Measurements from ENCODE around the gene GIT2. TPM values are rescaled to one million over a fixed set of nuclear protein-coding genes. Genes with fewer than 3 reads are reported as not detected.

The GIT2 gene
- total and polyA plus RNA-seq, 2 of the 13 experiments (the other 11 are each of a cell fraction or from before 2014, with no cell fraction given): 18.4 to 19.8 TPM

- H3K27me3 ChIP-seq (ENCODE audit: control insufficient read depth in 1 of 2, insufficient read depth in 2 of 2, low read length in 2 of 2): no peaks in the 10 kb centered on the region
- 92% methylated on average over 5 of the region's 5 CpGs for WGBS (ENCODE audit: low lambda C conversion rate)
- FAIRE-seq (no peak), ATAC-seq (no peak), DNase-seq (ENCODE audit: low spot score) (no peak)
- no peak overlapping the region for H2AFZ ChIP-seq (ENCODE audit: low read length)
- no peaks in the 10 kb centered on the region for H3K4me1 ChIP-seq (ENCODE audit: insufficient read depth, low read length)
- in situ Hi-C loops (cut with HindIII; ENCODE audit: extremely low pct_ligation_motif_present, low pct_unique_long_range_greater_than_20kb) (no loop called here), intact Hi-C loops (cut with micrococcal nuclease; ENCODE audit: unreplicated experiment) (no loop called here)
- POLR2A ChIA-PET: no interaction called here
- H3K36me3 ChIP-seq (replicated peaks in 1 of 2; ENCODE audit: control insufficient read depth in 1 of 2, insufficient read depth in 2 of 2, low read length in 2 of 2): peaks cover 30 to 67% of the 10 kb centered on the region in 2 experiments
- no peaks in the 10 kb centered on the region for H4K20me1 ChIP-seq (ENCODE audit: insufficient read depth, low read length)
- H3K79me2 ChIP-seq (ENCODE audit: insufficient read depth, low read length): no peaks in the 10 kb centered on the region
- no peak overlapping the region for H3K27ac ChIP-seq (ENCODE audit: extremely low read length, insufficient read depth, low read length)
- no TSS peak for BruUV-seq (replicated peaks)
- H3K4me2 ChIP-seq (ENCODE audit: low read depth, low read length): no peak overlapping the region
- CTCF ChIA-PET (ENCODE audit: low intra/inter-chr PET ratio, low total read pairs): no interaction called here
- H3K9me3 ChIP-seq (ENCODE audit: low read length): no peaks in the 10 kb centered on the region
- TF ChIP-seq FIP1L1 (IDR thresholded peaks at IDR 0.05; ENCODE audit: borderline replicate concordance, insufficient read depth, low read depth, low read length) (no peak), ZNF615 (CRISPR knock-in tag; IDR thresholded peaks at IDR 0.05; ENCODE audit: borderline replicate concordance) (no peak), NR2C2 (CRISPR knock-in tag; IDR thresholded peaks at IDR 0.05; ENCODE audit: borderline replicate concordance) (no peak), ZBTB44 (CRISPR knock-in tag; IDR thresholded peaks at IDR 0.05) (no peak), SIX1 (CRISPR knock-in tag; IDR thresholded peaks at IDR 0.05; ENCODE audit: borderline replicate concordance) (no peak), NCOA1 (CRISPR knock-in tag; IDR thresholded peaks at IDR 0.05) (no peak)
- TF ChIP-seq, protein P1, sequence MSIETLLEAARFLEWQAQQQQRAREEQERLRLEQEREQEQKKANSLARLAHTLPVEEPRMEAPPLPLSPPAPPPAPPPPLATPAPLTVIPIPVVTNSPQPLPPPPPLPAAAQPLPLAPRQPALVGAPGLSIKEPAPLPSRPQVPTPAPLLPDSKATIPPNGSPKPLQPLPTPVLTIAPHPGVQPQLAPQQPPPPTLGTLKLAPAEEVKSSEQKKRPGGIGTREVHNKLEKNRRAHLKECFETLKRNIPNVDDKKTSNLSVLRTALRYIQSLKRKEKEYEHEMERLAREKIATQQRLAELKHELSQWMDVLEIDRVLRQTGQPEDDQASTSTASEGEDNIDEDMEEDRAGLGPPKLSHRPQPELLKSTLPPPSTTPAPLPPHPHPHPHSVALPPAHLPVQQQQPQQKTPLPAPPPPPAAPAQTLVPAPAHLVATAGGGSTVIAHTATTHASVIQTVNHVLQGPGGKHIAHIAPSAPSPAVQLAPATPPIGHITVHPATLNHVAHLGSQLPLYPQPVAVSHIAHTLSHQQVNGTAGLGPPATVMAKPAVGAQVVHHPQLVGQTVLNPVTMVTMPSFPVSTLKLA (IDR thresholded peaks at IDR 0.05): no peak
- TF ChIP-seq, protein P2, sequence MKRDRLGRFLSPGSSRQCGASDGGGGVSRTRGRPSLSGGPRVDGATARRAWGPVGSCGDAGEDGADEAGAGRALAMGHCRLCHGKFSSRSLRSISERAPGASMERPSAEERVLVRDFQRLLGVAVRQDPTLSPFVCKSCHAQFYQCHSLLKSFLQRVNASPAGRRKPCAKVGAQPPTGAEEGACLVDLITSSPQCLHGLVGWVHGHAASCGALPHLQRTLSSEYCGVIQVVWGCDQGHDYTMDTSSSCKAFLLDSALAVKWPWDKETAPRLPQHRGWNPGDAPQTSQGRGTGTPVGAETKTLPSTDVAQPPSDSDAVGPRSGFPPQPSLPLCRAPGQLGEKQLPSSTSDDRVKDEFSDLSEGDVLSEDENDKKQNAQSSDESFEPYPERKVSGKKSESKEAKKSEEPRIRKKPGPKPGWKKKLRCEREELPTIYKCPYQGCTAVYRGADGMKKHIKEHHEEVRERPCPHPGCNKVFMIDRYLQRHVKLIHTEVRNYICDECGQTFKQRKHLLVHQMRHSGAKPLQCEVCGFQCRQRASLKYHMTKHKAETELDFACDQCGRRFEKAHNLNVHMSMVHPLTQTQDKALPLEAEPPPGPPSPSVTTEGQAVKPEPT (CRISPR knock-in tag; IDR thresholded peaks at IDR 0.05; ENCODE audit: low read depth): no peak
- TF ChIP-seq, protein P3, sequence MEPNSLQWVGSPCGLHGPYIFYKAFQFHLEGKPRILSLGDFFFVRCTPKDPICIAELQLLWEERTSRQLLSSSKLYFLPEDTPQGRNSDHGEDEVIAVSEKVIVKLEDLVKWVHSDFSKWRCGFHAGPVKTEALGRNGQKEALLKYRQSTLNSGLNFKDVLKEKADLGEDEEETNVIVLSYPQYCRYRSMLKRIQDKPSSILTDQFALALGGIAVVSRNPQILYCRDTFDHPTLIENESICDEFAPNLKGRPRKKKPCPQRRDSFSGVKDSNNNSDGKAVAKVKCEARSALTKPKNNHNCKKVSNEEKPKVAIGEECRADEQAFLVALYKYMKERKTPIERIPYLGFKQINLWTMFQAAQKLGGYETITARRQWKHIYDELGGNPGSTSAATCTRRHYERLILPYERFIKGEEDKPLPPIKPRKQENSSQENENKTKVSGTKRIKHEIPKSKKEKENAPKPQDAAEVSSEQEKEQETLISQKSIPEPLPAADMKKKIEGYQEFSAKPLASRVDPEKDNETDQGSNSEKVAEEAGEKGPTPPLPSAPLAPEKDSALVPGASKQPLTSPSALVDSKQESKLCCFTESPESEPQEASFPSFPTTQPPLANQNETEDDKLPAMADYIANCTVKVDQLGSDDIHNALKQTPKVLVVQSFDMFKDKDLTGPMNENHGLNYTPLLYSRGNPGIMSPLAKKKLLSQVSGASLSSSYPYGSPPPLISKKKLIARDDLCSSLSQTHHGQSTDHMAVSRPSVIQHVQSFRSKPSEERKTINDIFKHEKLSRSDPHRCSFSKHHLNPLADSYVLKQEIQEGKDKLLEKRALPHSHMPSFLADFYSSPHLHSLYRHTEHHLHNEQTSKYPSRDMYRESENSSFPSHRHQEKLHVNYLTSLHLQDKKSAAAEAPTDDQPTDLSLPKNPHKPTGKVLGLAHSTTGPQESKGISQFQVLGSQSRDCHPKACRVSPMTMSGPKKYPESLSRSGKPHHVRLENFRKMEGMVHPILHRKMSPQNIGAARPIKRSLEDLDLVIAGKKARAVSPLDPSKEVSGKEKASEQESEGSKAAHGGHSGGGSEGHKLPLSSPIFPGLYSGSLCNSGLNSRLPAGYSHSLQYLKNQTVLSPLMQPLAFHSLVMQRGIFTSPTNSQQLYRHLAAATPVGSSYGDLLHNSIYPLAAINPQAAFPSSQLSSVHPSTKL (CRISPR knock-in tag; IDR thresholded peaks at IDR 0.05): no peak
- H3K4me3 ChIP-seq (replicated peaks in 1 of 3; ENCODE audit: insufficient read depth in 1 of 3, low read depth in 2 of 3, low read length in 3 of 3): no peak overlapping the region
- no peak overlapping the region for H3K9ac ChIP-seq (ENCODE audit: insufficient read depth, low read depth, low read length)
Measured at GRCh38 chr12:109981311-109981710, 14.9 kb downstream of the GIT2 start.

All from HepG2 (cell line).